ENCODE measurements around the gene GAS2L2.

DNA sequence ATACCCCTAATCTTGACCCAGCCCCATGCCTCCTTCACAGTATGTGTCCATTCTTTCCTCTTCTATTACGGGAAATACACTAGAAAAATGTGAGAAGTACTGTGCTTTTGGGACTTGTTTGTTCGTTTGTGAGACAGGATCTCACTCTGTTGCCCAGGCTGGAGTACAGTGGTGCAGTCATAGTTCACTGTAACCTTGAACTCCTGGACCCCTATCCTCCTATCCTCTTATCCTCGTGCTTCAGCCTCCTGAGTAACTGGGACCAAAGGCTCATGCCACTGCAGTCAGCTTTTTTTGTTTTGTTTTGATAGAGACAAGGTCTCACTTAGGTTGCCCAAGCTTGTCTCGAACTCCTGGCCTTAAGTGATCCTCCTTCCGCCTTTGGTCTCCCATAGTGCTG, 51.5 kb downstream of the GAS2L2 start:
- TF ChIP-seq POLR2A (IDR thresholded peaks at IDR 0.05) (no peak), POLR2AphosphoS5 (IDR thresholded peaks at IDR 0.05) (no peak)
- TF ChIP-seq, protein P1, sequence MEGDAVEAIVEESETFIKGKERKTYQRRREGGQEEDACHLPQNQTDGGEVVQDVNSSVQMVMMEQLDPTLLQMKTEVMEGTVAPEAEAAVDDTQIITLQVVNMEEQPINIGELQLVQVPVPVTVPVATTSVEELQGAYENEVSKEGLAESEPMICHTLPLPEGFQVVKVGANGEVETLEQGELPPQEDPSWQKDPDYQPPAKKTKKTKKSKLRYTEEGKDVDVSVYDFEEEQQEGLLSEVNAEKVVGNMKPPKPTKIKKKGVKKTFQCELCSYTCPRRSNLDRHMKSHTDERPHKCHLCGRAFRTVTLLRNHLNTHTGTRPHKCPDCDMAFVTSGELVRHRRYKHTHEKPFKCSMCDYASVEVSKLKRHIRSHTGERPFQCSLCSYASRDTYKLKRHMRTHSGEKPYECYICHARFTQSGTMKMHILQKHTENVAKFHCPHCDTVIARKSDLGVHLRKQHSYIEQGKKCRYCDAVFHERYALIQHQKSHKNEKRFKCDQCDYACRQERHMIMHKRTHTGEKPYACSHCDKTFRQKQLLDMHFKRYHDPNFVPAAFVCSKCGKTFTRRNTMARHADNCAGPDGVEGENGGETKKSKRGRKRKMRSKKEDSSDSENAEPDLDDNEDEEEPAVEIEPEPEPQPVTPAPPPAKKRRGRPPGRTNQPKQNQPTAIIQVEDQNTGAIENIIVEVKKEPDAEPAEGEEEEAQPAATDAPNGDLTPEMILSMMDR (IDR thresholded peaks at IDR 0.05) = no peak

All from prostate gland (tissue), 2 donors.